Epithelial cell of umbilical artery (primary cell): ENCODE results near the gene TCOF1. TPM values are rescaled to one million over a fixed set of nuclear protein-coding genes. Genes with fewer than 3 reads are reported as not detected.

Source experiments
- total RNA-seq: library from RNA; depleted of rRNA; stranded (reverse); fragments of >200 nt; gene quantifications from 2 replicates; pipeline ENCODE4 v1.2.3, GENCODE V29; 2014

The TCOF1 gene, protein sequence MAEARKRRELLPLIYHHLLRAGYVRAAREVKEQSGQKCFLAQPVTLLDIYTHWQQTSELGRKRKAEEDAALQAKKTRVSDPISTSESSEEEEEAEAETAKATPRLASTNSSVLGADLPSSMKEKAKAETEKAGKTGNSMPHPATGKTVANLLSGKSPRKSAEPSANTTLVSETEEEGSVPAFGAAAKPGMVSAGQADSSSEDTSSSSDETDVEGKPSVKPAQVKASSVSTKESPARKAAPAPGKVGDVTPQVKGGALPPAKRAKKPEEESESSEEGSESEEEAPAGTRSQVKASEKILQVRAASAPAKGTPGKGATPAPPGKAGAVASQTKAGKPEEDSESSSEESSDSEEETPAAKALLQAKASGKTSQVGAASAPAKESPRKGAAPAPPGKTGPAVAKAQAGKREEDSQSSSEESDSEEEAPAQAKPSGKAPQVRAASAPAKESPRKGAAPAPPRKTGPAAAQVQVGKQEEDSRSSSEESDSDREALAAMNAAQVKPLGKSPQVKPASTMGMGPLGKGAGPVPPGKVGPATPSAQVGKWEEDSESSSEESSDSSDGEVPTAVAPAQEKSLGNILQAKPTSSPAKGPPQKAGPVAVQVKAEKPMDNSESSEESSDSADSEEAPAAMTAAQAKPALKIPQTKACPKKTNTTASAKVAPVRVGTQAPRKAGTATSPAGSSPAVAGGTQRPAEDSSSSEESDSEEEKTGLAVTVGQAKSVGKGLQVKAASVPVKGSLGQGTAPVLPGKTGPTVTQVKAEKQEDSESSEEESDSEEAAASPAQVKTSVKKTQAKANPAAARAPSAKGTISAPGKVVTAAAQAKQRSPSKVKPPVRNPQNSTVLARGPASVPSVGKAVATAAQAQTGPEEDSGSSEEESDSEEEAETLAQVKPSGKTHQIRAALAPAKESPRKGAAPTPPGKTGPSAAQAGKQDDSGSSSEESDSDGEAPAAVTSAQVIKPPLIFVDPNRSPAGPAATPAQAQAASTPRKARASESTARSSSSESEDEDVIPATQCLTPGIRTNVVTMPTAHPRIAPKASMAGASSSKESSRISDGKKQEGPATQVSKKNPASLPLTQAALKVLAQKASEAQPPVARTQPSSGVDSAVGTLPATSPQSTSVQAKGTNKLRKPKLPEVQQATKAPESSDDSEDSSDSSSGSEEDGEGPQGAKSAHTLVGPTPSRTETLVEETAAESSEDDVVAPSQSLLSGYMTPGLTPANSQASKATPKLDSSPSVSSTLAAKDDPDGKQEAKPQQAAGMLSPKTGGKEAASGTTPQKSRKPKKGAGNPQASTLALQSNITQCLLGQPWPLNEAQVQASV (N-terminal part only)
- 17.9 and 21.1 TPM in 2 replicates for total RNA-seq

DNA sequence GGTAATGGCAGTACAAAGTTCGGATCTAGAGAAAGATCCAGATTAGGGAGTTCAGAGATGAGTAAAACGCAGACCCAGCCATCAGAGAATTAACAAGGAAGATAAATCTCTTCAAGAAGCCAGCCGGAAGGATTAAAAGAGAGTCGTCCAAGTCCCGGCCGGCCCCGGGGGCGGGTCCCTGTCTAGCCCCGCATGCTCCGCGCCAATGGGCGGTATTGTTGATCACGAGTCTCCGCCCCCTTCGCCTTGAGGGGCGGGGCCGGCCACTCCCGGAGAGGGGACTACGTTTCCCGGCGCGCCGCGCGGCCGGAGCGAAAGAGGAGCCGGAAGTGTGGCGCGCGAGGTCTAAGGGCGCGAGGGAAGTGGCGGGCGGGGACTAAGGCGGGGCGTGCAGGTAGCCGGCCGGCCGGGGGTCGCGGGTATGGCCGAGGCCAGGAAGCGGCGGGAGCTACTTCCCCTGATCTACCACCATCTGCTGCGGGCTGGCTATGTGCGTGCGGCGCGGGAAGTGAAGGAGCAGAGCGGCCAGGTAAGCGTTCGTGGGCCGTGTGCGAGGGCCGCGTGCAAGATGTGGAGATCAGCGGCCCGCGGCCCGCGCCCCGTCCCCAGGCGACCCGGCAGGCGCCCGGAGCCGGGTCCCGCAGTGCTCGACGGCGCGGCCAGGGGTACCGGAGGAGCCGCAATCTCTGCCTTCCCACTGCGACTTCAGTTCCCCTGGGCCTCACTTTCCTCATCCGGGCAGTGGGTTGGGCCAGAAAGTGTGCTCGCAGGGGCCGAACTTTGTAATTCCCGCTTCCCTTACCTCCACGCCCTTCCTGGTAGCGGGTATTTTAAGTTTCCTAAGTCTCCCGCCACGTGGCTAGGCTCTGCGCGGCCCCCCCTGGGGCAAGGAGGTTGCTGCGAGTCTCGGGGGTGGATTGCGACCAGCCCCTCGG, at the start of gene TCOF1:
Gene TCOF1, plus strand, starts transcription at position 372 of the 935 bp plus-strand sequence. Its CDS starts 50 bp downstream, at position 422.

DNA sequence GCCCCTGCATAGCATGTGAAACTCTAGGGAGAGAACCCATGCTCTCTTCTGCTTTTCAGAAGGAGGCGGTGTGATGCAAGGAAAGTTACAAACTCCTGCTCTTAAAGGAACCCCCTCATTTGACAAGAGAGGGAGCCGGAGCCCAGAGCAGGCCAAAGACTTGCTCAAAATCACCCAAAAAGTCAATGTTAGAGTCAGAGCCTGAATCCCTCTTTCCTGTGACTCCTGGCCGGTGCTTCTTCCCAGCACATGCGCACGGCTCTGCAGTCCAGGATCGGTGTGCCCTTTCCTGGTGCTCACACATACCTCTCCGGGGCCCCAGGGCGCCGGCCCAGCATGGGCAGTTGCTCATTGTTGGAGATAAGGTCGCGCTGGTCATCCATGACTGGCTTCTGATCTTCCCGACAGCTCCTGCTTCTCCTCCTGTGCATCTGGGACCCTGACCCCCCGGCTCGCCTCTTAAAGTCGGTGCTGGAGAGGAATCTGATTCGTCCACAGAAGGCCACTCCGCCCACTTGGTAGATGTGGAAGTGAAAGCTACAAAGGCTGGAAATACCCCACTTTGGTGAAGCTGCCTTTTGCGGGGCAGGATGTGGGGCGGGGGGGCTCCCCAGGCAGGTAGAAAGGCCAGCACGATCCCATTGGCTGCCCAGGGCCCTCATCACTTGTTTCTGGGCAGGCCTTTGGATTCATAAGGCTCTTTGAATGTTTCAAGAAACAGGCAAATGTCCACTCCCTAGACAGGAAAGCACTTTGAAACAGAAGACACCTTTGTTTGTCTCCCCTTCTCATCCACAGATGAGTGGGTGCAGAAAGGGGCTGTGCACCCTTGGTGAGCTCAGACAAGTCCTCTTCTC, 55.0 kb downstream of the TCOF1 start, which contains the start of gene CD74:
Gene CD74, minus strand, starts transcription at position 592 of the 857 bp plus-strand sequence. Its CDS starts 161 bp downstream, at position 431.

Other genes with a start within 250 kb of the TCOF1 start
- 0.97 and 11.9 TPM in 2 replicates for gene PDGFRB, start 201.9 kb upstream of the TCOF1 start, total RNA-seq
- not detected in 2 replicates for gene CDX1, start 190.9 kb upstream of the TCOF1 start, total RNA-seq
- not detected in 2 replicates for gene SLC6A7, start 167.6 kb upstream of the TCOF1 start, total RNA-seq
- gene CAMK2A, start 67.9 kb upstream of the TCOF1 start, total RNA-seq = under 0.01 TPM in 1 of 2 replicates, not detected in the other
- gene ARSI, start 54.8 kb upstream of the TCOF1 start, total RNA-seq = under 0.01 and 0.30 TPM in 2 replicates
- gene CD74, start 55.2 kb downstream of the TCOF1 start, total RNA-seq = 0.65 and 1.2 TPM in 2 replicates
- 3,653 and 4,782 TPM in 2 replicates for gene RPS14, start 92.0 kb downstream of the TCOF1 start, total RNA-seq
- 23.1 and 23.4 TPM in 2 replicates for gene NDST1, start 150.4 kb downstream of the TCOF1 start, total RNA-seq